GM18858 (cell line): ENCODE measurements around the gene THSD7A.

Experiments used
- ATAC-seq: cut with Tn5 transposase; IDR thresholded peaks from one replicate; pipeline ENCODE4 v1.9.1; 2021; ENCODE audit not compliant: unreplicated experiment

Gene THSD7A

GRCh38 chr7:11751807-11752389 is 80.1 kb downstream of the THSD7A start:
- no peak for ATAC-seq

GRCh38 chr7:11751315-11751714 is 80.7 kb downstream of the THSD7A start:
- no peak for ATAC-seq

GRCh38 chr7:11750191-11750590 is 81.8 kb downstream of the THSD7A start:
- ATAC-seq: no peak

- no peak for ATAC-seq
Measured at GRCh38 chr7:11749629-11750028, 82.4 kb downstream of the THSD7A start.

GRCh38 chr7:11748884-11749283 is 83.1 kb downstream of the THSD7A start:
- no peak for ATAC-seq

GRCh38 chr7:11747715-11748485 is 84.1 kb downstream of the THSD7A start:
- ATAC-seq: no peak

GRCh38 chr7:11746591-11746990 is 85.4 kb downstream of the THSD7A start:
- no peak for ATAC-seq

- ATAC-seq: no peak
Measured at GRCh38 chr7:11743548-11743947, 88.5 kb downstream of the THSD7A start.

GRCh38 chr7:11743016-11743415 is 89.0 kb downstream of the THSD7A start:
- ATAC-seq: no peak

- no peak for ATAC-seq
Measured at GRCh38 chr7:11742496-11742895, 89.5 kb downstream of the THSD7A start.

GRCh38 chr7:11737723-11738122 is 94.3 kb downstream of the THSD7A start:
- no peak for ATAC-seq

GRCh38 chr7:11732207-11732606 is 99.8 kb downstream of the THSD7A start:
- ATAC-seq: no peak

GRCh38 chr7:11730725-11731124 is 101.3 kb downstream of the THSD7A start:
- ATAC-seq: no peak

- no peak for ATAC-seq
Measured at GRCh38 chr7:11727864-11728263, 104.1 kb downstream of the THSD7A start.

GRCh38 chr7:11726794-11727155 is 105.2 kb downstream of the THSD7A start:
- ATAC-seq: no peak

GRCh38 chr7:11726001-11726793 is 105.8 kb downstream of the THSD7A start:
- no peak for ATAC-seq

GRCh38 chr7:11716185-11716584 is 115.8 kb downstream of the THSD7A start:
- no peak for ATAC-seq

- ATAC-seq: no peak
Measured at GRCh38 chr7:11714676-11715075, 117.3 kb downstream of the THSD7A start.

- ATAC-seq: no peak
Measured at GRCh38 chr7:11714205-11714604, 117.8 kb downstream of the THSD7A start.

GRCh38 chr7:11713352-11713751 is 118.6 kb downstream of the THSD7A start:
- ATAC-seq: no peak

GRCh38 chr7:11710377-11710776 is 121.6 kb downstream of the THSD7A start:
- ATAC-seq: no peak

GRCh38 chr7:11709196-11709595 is 122.8 kb downstream of the THSD7A start:
- no peak for ATAC-seq
